A549 (cell line): ENCODE data around the gene SYK. TPM values are rescaled to one million over a fixed set of nuclear protein-coding genes. Genes with fewer than 3 reads are reported as not detected.

Experiments used
- ATAC-seq, 2 experiments: fragments of 200-7000 bp in 1 of 2; fragments of >200 bp in 1 of 2; cut with Nextera tagmentation in 1 of 2; cut with Tn5 transposase in 1 of 2; 3 replicates each; pipeline versions ENCODE4 v1.8.0 to v1.9.1; 2018 to 2020; ENCODE audit warnings: mild to moderate bottlenecking in 1 of 2, moderate library complexity in 1 of 2
- CTCF ChIA-PET: fragments of 300-600 bp; sonication (Branson Sonifier 250); formaldehyde crosslinking; extraction: SDS; loops from one replicate; lab custom pipeline; 2021; ENCODE audit warnings: antibody characterized with exemption, inconsistent platforms; lab: Yijun Ruan, JAX
- POLR2A ChIA-PET: fragments of 350-600 bp; formaldehyde crosslinking; extraction: SDS; loops from one replicate; lab custom pipeline; 2021; ENCODE audit warnings: antibody characterized with exemption, inconsistent platforms; lab: Yijun Ruan, JAX
- DNase-seq, 2 experiments: peaks; one replicate each; pipeline versions ENCODE4 v3.0.0 to v3.0.0-alpha.2; 2011 to 2016; ENCODE audit warnings: low read depth in 1 of 2, low spot score in 1 of 2
- FAIRE-seq: peaks from 2 replicates; lab custom pipeline; 2011; peaks lifted over from hg19 to GRCh38; lab: Jason Lieb, UNC
- H3K27ac ChIP-seq, 2 experiments: fragments of >200 bp; sonication (Bioruptor Twin); formaldehyde crosslinking; 3 replicates each; pipeline ENCODE4 v1.5.1; 2016 to 2017
- H3K4me1 ChIP-seq: fragments of >200 bp; sonication (Bioruptor Twin); formaldehyde crosslinking; 3 replicates; pipeline ENCODE4 v1.6.1; 2016
- H3K4me2 ChIP-seq: fragments of >200 bp; sonication (Bioruptor Twin); formaldehyde crosslinking; 3 replicates; pipeline ENCODE4 v1.6.1; 2016
- H3K4me3 ChIP-seq: fragments of >200 bp; sonication (Bioruptor Twin); formaldehyde crosslinking; 3 replicates; pipeline ENCODE4 v1.5.1; 2016
- H3K9me3 ChIP-seq: fragments of >200 bp; sonication (Bioruptor Twin); formaldehyde crosslinking; 3 replicates; pipeline ENCODE4 v1.6.1; 2016
- CEBPB ChIP-seq, 2 experiments: fragments of >200 bp in 1 of 2; sonication (Bioruptor Twin) in 1 of 2; formaldehyde crosslinking in 1 of 2; IDR thresholded peaks; 2 replicates each; pipeline ENCODE4 v1.6.1; 2012 to 2016
- CHD2 ChIP-seq: fragments of 150-350 bp; IDR thresholded peaks from 2 replicates; pipeline ENCODE4 v1.6.1; 2014; ENCODE audit warnings: low read length; ENCODE audit not compliant: partially characterized antibody
- CHD4 ChIP-seq: fragments of 200-600 bp; sonication (generic); IDR thresholded peaks from 2 replicates; pipeline ENCODE4 v1.6.1; 2016; ENCODE audit warnings: antibody characterized with exemption, mild to moderate bottlenecking, borderline replicate concordance
- EHMT2 ChIP-seq: fragments of 200-600 bp; sonication (generic); IDR thresholded peaks from 2 replicates; pipeline ENCODE4 v1.6.1; 2016; ENCODE audit warnings: antibody characterized with exemption, low read depth, mild to moderate bottlenecking, moderate library complexity
- FOSL2 ChIP-seq, 2 experiments: fragments of 450-650 bp in 1 of 2; fragments of >200 bp in 1 of 2; sonication (Bioruptor Twin) in 1 of 2; formaldehyde crosslinking; IDR thresholded peaks; 2 replicates each; pipeline versions ENCODE4 v1.5.0 to v1.6.1; 2016 to 2020; ENCODE audit warnings: mild to moderate bottlenecking in 1 of 2, moderate library complexity in 1 of 2
- FOXS1 ChIP-seq: fragments of 250-450 bp; sonication (Bioruptor Pico); IDR thresholded peaks from 2 replicates; pipeline ENCODE4 v1.5.0; 2020; ENCODE audit warnings: mild to moderate bottlenecking, moderate library complexity
- HEYL ChIP-seq: fragments of 250-450 bp; sonication (Bioruptor Pico); IDR thresholded peaks from 2 replicates; pipeline ENCODE4 v1.8.0; 2021; ENCODE audit warnings: mild to moderate bottlenecking, moderate library complexity
- HOXA7 ChIP-seq: fragments of 250-450 bp; sonication (Bioruptor Pico); IDR thresholded peaks from 2 replicates; pipeline ENCODE4 v1.5.0; 2020; ENCODE audit warnings: mild to moderate bottlenecking, moderate library complexity
- HOXB5 ChIP-seq: fragments of 250-450 bp; sonication (Bioruptor Pico); IDR thresholded peaks from 2 replicates; pipeline ENCODE4 v1.5.0; 2020; ENCODE audit warnings: mild to moderate bottlenecking, moderate library complexity
- JUN ChIP-seq, 2 experiments: fragments of >200 bp; sonication (Bioruptor Twin); formaldehyde crosslinking; IDR thresholded peaks; 2 replicates in 1 of 2; 3 replicates in 1 of 2; pipeline ENCODE4 v1.6.1; 2016 to 2017
- KDM1A ChIP-seq: fragments of 200-600 bp; sonication (generic); IDR thresholded peaks from 2 replicates; pipeline ENCODE4 v1.6.1; 2016; ENCODE audit warnings: low read depth, mild to moderate bottlenecking
- KDM5A ChIP-seq: fragments of 200-600 bp; sonication (generic); IDR thresholded peaks from 2 replicates; pipeline ENCODE4 v1.6.1; 2016; ENCODE audit warnings: antibody characterized with exemption, mild to moderate bottlenecking
- MAZ ChIP-seq: fragments of 150-350 bp; IDR thresholded peaks from 2 replicates; pipeline ENCODE4 v1.6.1; 2014; ENCODE audit warnings: antibody characterized with exemption, low read depth, low read length, borderline replicate concordance
- MYC ChIP-seq: IDR thresholded peaks from 2 replicates; pipeline ENCODE4 v1.6.1; 2012; ENCODE audit warnings: mild to moderate bottlenecking, inconsistent platforms, low read length, improper control_type of control experiment, borderline replicate concordance
- POLR2A ChIP-seq: IDR thresholded peaks from 2 replicates; pipeline ENCODE4 v1.6.1; 2012; ENCODE audit warnings: mild to moderate bottlenecking, low read length
- RARB ChIP-seq: fragments of 250-450 bp; sonication (Bioruptor Pico); IDR thresholded peaks from 2 replicates; pipeline ENCODE4 v1.8.0; 2021; ENCODE audit warnings: mild to moderate bottlenecking, moderate library complexity
- SMC3 ChIP-seq: fragments of >200 bp; sonication (Bioruptor Twin); formaldehyde crosslinking; IDR thresholded peaks from 3 replicates; pipeline ENCODE4 v1.6.1; 2018; ENCODE audit warnings: inconsistent platforms
- SREBF2 ChIP-seq: fragments of 450-650 bp; IDR thresholded peaks from 2 replicates; pipeline ENCODE4 v1.6.1; 2014; ENCODE audit warnings: mild to moderate bottlenecking, moderate library complexity
- ZFP36 ChIP-seq: fragments of 450-650 bp; IDR thresholded peaks from 2 replicates; pipeline ENCODE4 v1.6.1; 2014; ENCODE audit warnings: borderline replicate concordance; ENCODE audit not compliant: partially characterized antibody
- ZSCAN20 ChIP-seq: fragments of 250-450 bp; sonication (Bioruptor Pico); IDR thresholded peaks from 2 replicates; pipeline ENCODE4 v1.8.0; 2022; ENCODE audit warnings: mild to moderate bottlenecking, moderate library complexity
- WGBS: methylation state at CpG from one replicate; pipeline ENCODE4 v1.1.6; 2017; ENCODE audit errors: missing lambda C conversion rate; 5-methylcytosine and 5-hydroxymethylcytosine counted together
- polyA plus RNA-seq, 4 experiments: library from polyadenylated mRNA; depleted of rRNA in 3 of 4; stranded (reverse); fragments of >200 nt; fragmentation: RNase III in 1 of 4; extraction: RNeasy Plus Mini Kit Qiagen cat#74134 plus additional on column Dnase treatment in 1 of 4; gene quantifications; 2 replicates in 3 of 4; 3 replicates in 1 of 4; pipeline ENCODE4 v1.2.3, GENCODE V29; 2011 to 2017
- TF ChIP-seq, protein P1 (sequence below): fragments of >200 bp; sonication (Bioruptor Twin); formaldehyde crosslinking; IDR thresholded peaks from 3 replicates; pipeline ENCODE4 v1.5.1; 2016
- TF ChIP-seq, protein P2 (sequence below): fragments of 250-450 bp; sonication (Bioruptor Pico); IDR thresholded peaks from 2 replicates; pipeline ENCODE4 v1.5.0; 2020; ENCODE audit warnings: low read depth, mild to moderate bottlenecking, moderate library complexity
- TF ChIP-seq, protein P3 (sequence below): fragments of 250-450 bp; sonication (Bioruptor Pico); IDR thresholded peaks from 2 replicates; pipeline ENCODE4 v1.5.0; 2021; ENCODE audit warnings: mild to moderate bottlenecking, moderate library complexity, borderline replicate concordance
- TF ChIP-seq, protein P4 (sequence below): fragments of >200 bp; sonication (Bioruptor Twin); formaldehyde crosslinking; IDR thresholded peaks from 3 replicates; pipeline ENCODE4 v1.6.1; 2016

The SYK gene
- polyA plus RNA-seq, 2 of the 4 experiments (the other 2 are of a cell fraction), result 0.01 to 0.03 TPM

DNA sequence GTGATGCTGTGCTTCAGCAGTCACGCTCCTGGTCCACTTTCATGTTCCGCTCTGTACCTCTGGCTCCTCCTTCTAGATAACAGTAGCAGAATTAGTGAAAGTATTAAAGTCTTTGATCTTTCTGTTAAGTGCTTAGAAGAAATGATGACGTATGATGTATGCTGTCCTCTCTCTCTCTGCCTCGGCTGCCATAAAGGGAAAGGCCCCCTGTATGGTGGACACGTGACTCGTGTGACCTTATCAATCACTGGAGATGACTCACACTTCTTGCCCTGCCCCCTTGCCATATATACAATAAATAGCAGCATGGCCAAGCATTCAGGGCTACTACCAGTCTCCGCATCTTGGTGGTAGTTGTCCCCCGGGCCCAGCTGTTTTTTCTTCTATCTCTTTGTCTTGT lies 100.3 kb downstream of the SYK start:
- DNase-seq (no peak), FAIRE-seq (no peak), ATAC-seq (no peak)
- ChIA-PET CTCF (no interaction called here), POLR2A (no interaction called here)
- Histone ChIP-seq H3K4me1 (no peaks in the 10 kb centered on the region), H3K4me2 (no peak overlapping the region), H3K4me3 (no peak overlapping the region), H3K9me3 (no peaks in the 10 kb centered on the region), H3K27ac (no peak overlapping the region)
- 54% methylated on average over 8 of the region's 8 CpGs for WGBS
- TF ChIP-seq, protein P1, sequence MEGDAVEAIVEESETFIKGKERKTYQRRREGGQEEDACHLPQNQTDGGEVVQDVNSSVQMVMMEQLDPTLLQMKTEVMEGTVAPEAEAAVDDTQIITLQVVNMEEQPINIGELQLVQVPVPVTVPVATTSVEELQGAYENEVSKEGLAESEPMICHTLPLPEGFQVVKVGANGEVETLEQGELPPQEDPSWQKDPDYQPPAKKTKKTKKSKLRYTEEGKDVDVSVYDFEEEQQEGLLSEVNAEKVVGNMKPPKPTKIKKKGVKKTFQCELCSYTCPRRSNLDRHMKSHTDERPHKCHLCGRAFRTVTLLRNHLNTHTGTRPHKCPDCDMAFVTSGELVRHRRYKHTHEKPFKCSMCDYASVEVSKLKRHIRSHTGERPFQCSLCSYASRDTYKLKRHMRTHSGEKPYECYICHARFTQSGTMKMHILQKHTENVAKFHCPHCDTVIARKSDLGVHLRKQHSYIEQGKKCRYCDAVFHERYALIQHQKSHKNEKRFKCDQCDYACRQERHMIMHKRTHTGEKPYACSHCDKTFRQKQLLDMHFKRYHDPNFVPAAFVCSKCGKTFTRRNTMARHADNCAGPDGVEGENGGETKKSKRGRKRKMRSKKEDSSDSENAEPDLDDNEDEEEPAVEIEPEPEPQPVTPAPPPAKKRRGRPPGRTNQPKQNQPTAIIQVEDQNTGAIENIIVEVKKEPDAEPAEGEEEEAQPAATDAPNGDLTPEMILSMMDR, result no peak
- TF ChIP-seq HOXA7 (CRISPR knock-in tag) (no peak), SREBF2 (no peak), SMC3 (no peak), ZFP36 (no peak), POLR2A (no peak), FOSL2 (IDR thresholded peaks at IDR 0.05) (no peak), FOSL2 (CRISPR knock-in tag; IDR thresholded peaks at IDR 0.05) (no peak), JUN (IDR thresholded peaks at IDR 0.05) (no peak), CHD4 (no peak), KDM1A (no peak), HEYL (no peak), MAZ (no peak), EHMT2 (no peak), ZSCAN20 (CRISPR knock-in tag) (no peak), HOXB5 (no peak)
- TF ChIP-seq, protein P2, sequence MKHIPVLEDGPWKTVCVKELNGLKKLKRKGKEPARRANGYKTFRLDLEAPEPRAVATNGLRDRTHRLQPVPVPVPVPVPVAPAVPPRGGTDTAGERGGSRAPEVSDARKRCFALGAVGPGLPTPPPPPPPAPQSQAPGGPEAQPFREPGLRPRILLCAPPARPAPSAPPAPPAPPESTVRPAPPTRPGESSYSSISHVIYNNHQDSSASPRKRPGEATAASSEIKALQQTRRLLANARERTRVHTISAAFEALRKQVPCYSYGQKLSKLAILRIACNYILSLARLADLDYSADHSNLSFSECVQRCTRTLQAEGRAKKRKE (CRISPR knock-in tag), result no peak

DNA sequence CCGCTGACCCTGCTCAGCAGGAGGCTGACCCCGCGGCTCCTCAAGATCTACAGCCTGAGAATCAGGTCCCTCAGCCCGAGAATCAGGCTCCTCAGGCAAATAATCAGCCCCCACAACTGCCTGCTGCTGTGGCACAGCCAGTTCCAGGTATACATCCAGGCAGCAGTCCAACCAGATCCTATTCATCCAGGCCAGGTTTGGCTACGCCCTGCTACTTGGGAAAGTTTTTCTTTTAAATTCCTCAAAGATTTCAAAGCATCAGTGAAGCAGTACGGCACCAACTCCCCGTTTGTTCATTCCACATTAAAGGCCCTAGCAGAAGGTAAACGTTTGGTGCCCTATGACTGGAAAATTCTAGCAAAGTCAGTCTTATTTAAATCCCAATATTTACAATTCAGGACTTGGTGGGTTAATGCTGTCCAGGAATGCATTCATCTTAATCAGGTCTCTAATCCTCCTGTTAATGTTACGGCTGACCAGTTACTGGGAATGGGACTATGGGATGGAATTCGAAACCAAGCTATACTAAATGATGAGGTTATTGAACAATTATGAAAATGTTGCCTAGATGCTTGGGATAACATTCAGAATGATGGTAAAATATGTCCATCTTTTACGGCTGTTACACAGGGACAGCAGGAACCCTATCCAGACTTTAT lies 102.3 kb downstream of the SYK start:
- ChIA-PET CTCF (no interaction called here), POLR2A (no interaction called here)
- 38% methylated on average over 11 of the region's 11 CpGs for WGBS
- no peak overlapping the region for H3K4me2 ChIP-seq
- TF ChIP-seq CHD2 (no peak), KDM1A (no peak), HOXB5 (no peak), KDM5A (no peak), HEYL (no peak), MYC (no peak), ZFP36 (no peak), RARB (CRISPR knock-in tag) (no peak), SMC3 (no peak), FOXS1 (CRISPR knock-in tag) (no peak), CEBPB (IDR thresholded peaks at IDR 0.05) (no peak), JUN (IDR thresholded peaks at IDR 0.05) (no peak)
- TF ChIP-seq, protein P3, sequence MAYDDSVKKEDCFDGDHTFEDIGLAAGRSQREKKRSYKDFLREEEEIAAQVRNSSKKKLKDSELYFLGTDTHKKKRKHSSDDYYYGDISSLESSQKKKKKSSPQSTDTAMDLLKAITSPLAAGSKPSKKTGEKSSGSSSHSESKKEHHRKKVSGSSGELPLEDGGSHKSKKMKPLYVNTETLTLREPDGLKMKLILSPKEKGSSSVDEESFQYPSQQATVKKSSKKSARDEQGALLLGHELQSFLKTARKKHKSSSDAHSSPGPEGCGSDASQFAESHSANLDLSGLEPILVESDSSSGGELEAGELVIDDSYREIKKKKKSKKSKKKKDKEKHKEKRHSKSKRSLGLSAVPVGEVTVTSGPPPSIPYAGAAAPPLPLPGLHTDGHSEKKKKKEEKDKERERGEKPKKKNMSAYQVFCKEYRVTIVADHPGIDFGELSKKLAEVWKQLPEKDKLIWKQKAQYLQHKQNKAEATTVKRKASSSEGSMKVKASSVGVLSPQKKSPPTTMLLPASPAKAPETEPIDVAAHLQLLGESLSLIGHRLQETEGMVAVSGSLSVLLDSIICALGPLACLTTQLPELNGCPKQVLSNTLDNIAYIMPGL (CRISPR knock-in tag), result no peak
- TF ChIP-seq, protein P4, sequence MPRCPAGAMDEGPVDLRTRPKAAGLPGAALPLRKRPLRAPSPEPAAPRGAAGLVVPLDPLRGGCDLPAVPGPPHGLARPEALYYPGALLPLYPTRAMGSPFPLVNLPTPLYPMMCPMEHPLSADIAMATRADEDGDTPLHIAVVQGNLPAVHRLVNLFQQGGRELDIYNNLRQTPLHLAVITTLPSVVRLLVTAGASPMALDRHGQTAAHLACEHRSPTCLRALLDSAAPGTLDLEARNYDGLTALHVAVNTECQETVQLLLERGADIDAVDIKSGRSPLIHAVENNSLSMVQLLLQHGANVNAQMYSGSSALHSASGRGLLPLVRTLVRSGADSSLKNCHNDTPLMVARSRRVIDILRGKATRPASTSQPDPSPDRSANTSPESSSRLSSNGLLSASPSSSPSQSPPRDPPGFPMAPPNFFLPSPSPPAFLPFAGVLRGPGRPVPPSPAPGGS, result no peak
- no peak overlapping the region for H3K4me3 ChIP-seq
- no peaks in the 10 kb centered on the region for H3K4me1 ChIP-seq
- DNase-seq (no peak), FAIRE-seq (no peak), ATAC-seq (no peak)
- no peak overlapping the region for H3K27ac ChIP-seq
- H3K9me3 ChIP-seq, result no peaks in the 10 kb centered on the region
